Nephron (organoid): Measurements from ENCODE around the gene SEC23B.

ENCODE experiments used
- H3K27ac Mint-ChIP-seq, 3 experiments: 2 replicates each; pipeline ENCODE4 v1.8.0; 2020; ENCODE audit warnings: mixed read lengths in 3 of 3, mild to moderate bottlenecking in 2 of 3, moderate library complexity in 1 of 3
- H3K27me3 Mint-ChIP-seq: 2 replicates; pipeline ENCODE4 v1.8.0; 2021; ENCODE audit warnings: low read depth, mild to moderate bottlenecking, moderate library complexity, mixed read lengths
- H3K36me3 Mint-ChIP-seq: 2 replicates; pipeline ENCODE4 v1.8.0; 2020; ENCODE audit warnings: low read depth, mixed read lengths
- H3K4me1 Mint-ChIP-seq: 2 replicates; pipeline ENCODE4 v1.8.0; 2020; ENCODE audit warnings: mixed read lengths
- H3K4me3 Mint-ChIP-seq, 3 experiments: 2 replicates each; pipeline ENCODE4 v1.8.0; 2020; ENCODE audit warnings: mild to moderate bottlenecking in 3 of 3, mixed read lengths in 3 of 3, moderate library complexity in 2 of 3
- H3K9me3 Mint-ChIP-seq: 2 replicates; pipeline ENCODE4 v1.8.0; 2020; ENCODE audit warnings: mixed read lengths
- TF ChIP-seq, protein P1 (sequence below), 3 experiments: fragments of 200-600 bp; sonication (generic); IDR thresholded peaks; one replicate each; pipeline ENCODE4 v1.5.0; 2021; ENCODE audit warnings: antibody characterized with exemption in 3 of 3; ENCODE audit not compliant: unreplicated experiment in 3 of 3

SEC23B gene

DNA sequence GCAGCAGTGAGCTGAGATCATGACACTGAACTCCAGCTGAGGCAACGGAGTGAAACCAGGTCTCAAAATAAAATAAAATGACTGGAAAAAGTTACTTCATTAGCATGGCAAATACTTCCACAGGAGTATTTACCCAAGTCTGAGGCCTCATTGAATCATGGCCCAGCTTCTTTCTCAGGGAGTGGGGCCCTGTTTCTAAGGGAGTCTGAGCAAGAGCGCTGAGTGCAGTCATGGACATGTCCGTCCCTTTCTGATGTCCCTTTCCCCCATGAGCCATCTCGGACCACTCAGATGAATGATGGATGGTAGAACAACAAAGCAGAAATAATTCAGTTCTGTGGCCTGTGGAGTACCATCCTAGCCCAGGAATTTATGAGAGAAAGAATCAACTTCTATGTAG, 72.3 kb downstream of the SEC23B start:
- no peak overlapping the region for H3K27ac Mint-ChIP-seq
- TF ChIP-seq, protein P1, sequence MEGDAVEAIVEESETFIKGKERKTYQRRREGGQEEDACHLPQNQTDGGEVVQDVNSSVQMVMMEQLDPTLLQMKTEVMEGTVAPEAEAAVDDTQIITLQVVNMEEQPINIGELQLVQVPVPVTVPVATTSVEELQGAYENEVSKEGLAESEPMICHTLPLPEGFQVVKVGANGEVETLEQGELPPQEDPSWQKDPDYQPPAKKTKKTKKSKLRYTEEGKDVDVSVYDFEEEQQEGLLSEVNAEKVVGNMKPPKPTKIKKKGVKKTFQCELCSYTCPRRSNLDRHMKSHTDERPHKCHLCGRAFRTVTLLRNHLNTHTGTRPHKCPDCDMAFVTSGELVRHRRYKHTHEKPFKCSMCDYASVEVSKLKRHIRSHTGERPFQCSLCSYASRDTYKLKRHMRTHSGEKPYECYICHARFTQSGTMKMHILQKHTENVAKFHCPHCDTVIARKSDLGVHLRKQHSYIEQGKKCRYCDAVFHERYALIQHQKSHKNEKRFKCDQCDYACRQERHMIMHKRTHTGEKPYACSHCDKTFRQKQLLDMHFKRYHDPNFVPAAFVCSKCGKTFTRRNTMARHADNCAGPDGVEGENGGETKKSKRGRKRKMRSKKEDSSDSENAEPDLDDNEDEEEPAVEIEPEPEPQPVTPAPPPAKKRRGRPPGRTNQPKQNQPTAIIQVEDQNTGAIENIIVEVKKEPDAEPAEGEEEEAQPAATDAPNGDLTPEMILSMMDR (IDR thresholded peaks at IDR 0.05; ENCODE audit: unreplicated experiment in 3 of 3): no peak
- no peaks in the 10 kb centered on the region for H3K36me3 Mint-ChIP-seq
- H3K4me1 Mint-ChIP-seq: no peaks in the 10 kb centered on the region
- no peaks in the 10 kb centered on the region for H3K9me3 Mint-ChIP-seq
- no peaks in the 10 kb centered on the region for H3K27me3 Mint-ChIP-seq
- H3K4me3 Mint-ChIP-seq: no peak overlapping the region

- H3K36me3 Mint-ChIP-seq: no peaks in the 10 kb centered on the region
- H3K4me1 Mint-ChIP-seq: peaks cover 5% of the 10 kb centered on the region
- no peaks in the 10 kb centered on the region for H3K27me3 Mint-ChIP-seq
- H3K27ac Mint-ChIP-seq: no peak overlapping the region
- H3K9me3 Mint-ChIP-seq: no peaks in the 10 kb centered on the region
- TF ChIP-seq, protein P1 (IDR thresholded peaks at IDR 0.05; ENCODE audit: unreplicated experiment in 3 of 3): no peak
- peak overlapping the region in 1 of 3 experiments; percentile 30 for H3K4me3 Mint-ChIP-seq
Observed at GRCh38 chr20:18585134-18585533, 77.4 kb downstream of the SEC23B start.

- Mint-ChIP-seq H3K4me3 (peak within 1 kb of the TSS; percentile 89 to 93 (median 91)), H3K27me3 (no peaks in the 10 kb centered on the region), H3K4me1 (peaks cover 5% of the 10 kb centered on the region), H3K9me3 (no peaks in the 10 kb centered on the region), H3K27ac (peak within 1 kb of the TSS in 2 of 3 experiments; percentile 24 to 51), H3K36me3 (no peaks in the 10 kb centered on the region)
- TF ChIP-seq, protein P1 (IDR thresholded peaks at IDR 0.05; ENCODE audit: unreplicated experiment in 3 of 3): peak; percentile 71 to 84 (median 77)
Observed at GRCh38 chr20:18587665-18588573, 80.2 kb downstream of the SEC23B start, which contains the start of gene DTD1. Gene DTD1 (plus strand): TSS chr20:18588054. CDS start chr20:18588073, 19 bp downstream.

DNA sequence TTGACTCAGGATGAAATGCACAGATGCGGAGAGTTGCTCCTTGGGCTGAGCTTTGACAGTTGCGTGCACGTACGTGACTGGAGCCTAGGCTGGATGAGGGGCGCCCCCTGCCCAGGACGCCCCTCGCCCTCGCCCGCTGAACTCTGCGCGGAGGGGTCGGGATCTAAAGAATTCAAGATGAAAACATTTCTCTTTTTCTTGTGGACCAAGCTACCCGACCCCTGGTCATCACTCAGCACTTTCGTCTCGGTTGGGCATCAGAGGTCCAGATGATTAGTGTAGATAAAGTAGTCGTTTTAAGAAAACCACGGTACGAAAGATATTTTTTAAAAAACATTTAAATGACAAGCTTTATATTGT, 80.8 kb downstream of the SEC23B start:
- Mint-ChIP-seq H3K27ac (peak overlapping the region in 2 of 3 experiments; percentile 24 to 51), H3K4me1 (peaks cover 5% of the 10 kb centered on the region), H3K9me3 (no peaks in the 10 kb centered on the region), H3K27me3 (no peaks in the 10 kb centered on the region), H3K36me3 (no peaks in the 10 kb centered on the region), H3K4me3 (peak overlapping the region; percentile 89 to 93 (median 91))
- TF ChIP-seq, protein P1 (IDR thresholded peaks at IDR 0.05; ENCODE audit: unreplicated experiment in 3 of 3): no peak

GRCh38 chr20:18589941-18590674, 82.4 kb downstream of the SEC23B start:
- Mint-ChIP-seq H3K4me3 (peak overlapping the region; percentile 89 to 93 (median 91)), H3K27me3 (no peaks in the 10 kb centered on the region), H3K4me1 (peaks cover 5% of the 10 kb centered on the region), H3K27ac (no peak overlapping the region), H3K9me3 (no peaks in the 10 kb centered on the region), H3K36me3 (peaks cover 3% of the 10 kb centered on the region)
- TF ChIP-seq, protein P1 (IDR thresholded peaks at IDR 0.05; ENCODE audit: unreplicated experiment in 3 of 3): no peak
